B cell (primary cell): ENCODE results near the gene KCNH3. TPM values are rescaled to one million over a fixed set of nuclear protein-coding genes. Genes with fewer than 3 reads are reported as not detected.

ENCODE experiments used
- ATAC-seq: fragments of 200-7000 bp; cut with Tn5 transposase; one replicate; pipeline ENCODE4 v1.10.0; 2021; ENCODE audit warnings: low read depth, mild to moderate bottlenecking, moderate number of reproducible peaks, moderate library complexity
- CTCF ChIA-PET: fragments of 350-600 bp; sonication (Branson Sonifier 250); formaldehyde crosslinking; loops from one replicate; lab custom pipeline; 2021; ENCODE audit warnings: antibody characterized with exemption, inconsistent platforms; lab: Charles Lee
- POLR2A ChIA-PET: fragments of 350-600 bp; sonication (Branson Sonifier 250); formaldehyde crosslinking; loops from one replicate; lab custom pipeline; 2021; ENCODE audit warnings: antibody characterized with exemption; lab: Charles Lee
- DNase-seq: peaks from one replicate; pipeline ENCODE4 v3.0.0; 2013
- H2AFZ ChIP-seq: 2 replicates; pipeline ENCODE4 v1.6.1; 2012; ENCODE audit warnings: mild to moderate bottlenecking, low read depth, low read length; ENCODE audit not compliant: insufficient read depth, poor library complexity, severe bottlenecking
- H3K27ac ChIP-seq, 2 donors: 1 replicate in 1 of 2; 2 replicates in 1 of 2; pipeline ENCODE4 v1.5.1; 2012 to 2013; ENCODE audit warnings: low read length in 2 of 2, mild to moderate bottlenecking in 2 of 2, moderate library complexity in 1 of 2
- H3K27me3 ChIP-seq, 4 experiments: fragments of 200-600 bp in 1 of 4; sonication (generic) in 1 of 4; replicated peaks in 1 of 4; 1 replicate in 2 of 4; 2 replicates in 2 of 4; pipeline versions ENCODE4 v1.6.1 to v1.7.0; 2013 to 2016; ENCODE audit warnings: low read length in 3 of 4, mild to moderate bottlenecking in 2 of 4, mixed read lengths in 1 of 4, moderate library complexity in 1 of 4; ENCODE audit not compliant: insufficient read depth in 4 of 4, control insufficient read depth in 3 of 4; ENCODE audit errors: control extremely low read depth in 1 of 4
- H3K36me3 ChIP-seq, 2 experiments: replicated peaks in 1 of 2; 1 replicate in 1 of 2; 2 replicates in 1 of 2; pipeline versions ENCODE4 v1.6.1 to v1.7.1; 2013; ENCODE audit warnings: low read length in 1 of 2; ENCODE audit not compliant: insufficient read depth in 2 of 2, control insufficient read depth in 1 of 2; ENCODE audit errors: control extremely low read depth in 1 of 2, extremely low read depth in 1 of 2
- H3K4me1 ChIP-seq, 2 donors: fragments of 200-600 bp in 1 of 2; sonication (generic) in 1 of 2; 1 replicate in 1 of 2; 2 replicates in 1 of 2; pipeline versions ENCODE4 v1.5.1 to v1.6.1; 2013 to 2017; ENCODE audit warnings: low read length in 2 of 2; ENCODE audit not compliant: control insufficient read depth in 2 of 2, insufficient read depth in 2 of 2
- H3K4me2 ChIP-seq: replicated peaks from 2 replicates; pipeline ENCODE3; 2012; ENCODE audit warnings: mild to moderate bottlenecking, low read depth, low read length; ENCODE audit not compliant: poor library complexity, severe bottlenecking
- H3K4me3 ChIP-seq, 5 experiments: fragments of 200-600 bp in 1 of 5; sonication (generic) in 1 of 5; 1 replicate in 3 of 5; 2 replicates in 2 of 5; pipeline versions ENCODE4 v1.5.1 to v1.7.0; 2011 to 2016; ENCODE audit warnings: low read length in 4 of 5, mild to moderate bottlenecking in 4 of 5, low read depth in 2 of 5, control low read depth in 1 of 5, moderate library complexity in 1 of 5; ENCODE audit not compliant: insufficient read depth in 1 of 5; ENCODE audit errors: control extremely low read depth in 1 of 5, extremely low read depth in 1 of 5
- H3K79me2 ChIP-seq: fragments of 200-600 bp; sonication (generic); one replicate; pipeline ENCODE4 v1.6.0; 2016; ENCODE audit warnings: low read length; ENCODE audit not compliant: control insufficient read depth, insufficient read depth
- H3K9ac ChIP-seq: fragments of 200-600 bp; sonication (generic); 2 replicates; pipeline ENCODE4 v1.6.1; 2017; ENCODE audit warnings: mild to moderate bottlenecking, low read length, moderate library complexity
- H3K9me3 ChIP-seq, 3 donors: one replicate each; pipeline versions ENCODE4 v1.6.1 to v1.7.1; 2013; ENCODE audit warnings: low read length in 2 of 3; ENCODE audit not compliant: control insufficient read depth in 2 of 3, insufficient read depth in 1 of 3; ENCODE audit errors: control extremely low read depth in 1 of 3
- H4K20me1 ChIP-seq: 2 replicates; pipeline ENCODE4 v1.6.0; 2012; ENCODE audit warnings: mild to moderate bottlenecking, low read length; ENCODE audit not compliant: insufficient read depth, control insufficient read depth, poor library complexity, severe bottlenecking
- H3K27ac Mint-ChIP-seq: one replicate; pipeline ENCODE4 v1.8.0; 2021; ENCODE audit warnings: mixed read lengths
- H3K27me3 Mint-ChIP-seq: one replicate; pipeline ENCODE4 v1.8.0; 2021; ENCODE audit warnings: mixed read lengths
- H3K4me1 Mint-ChIP-seq: one replicate; pipeline ENCODE4 v1.8.0; 2021; ENCODE audit warnings: mixed read lengths
- H3K4me3 Mint-ChIP-seq: one replicate; pipeline ENCODE4 v1.8.0; 2021; ENCODE audit warnings: mixed read lengths
- H3K9me3 Mint-ChIP-seq: one replicate; pipeline ENCODE4 v1.8.0; 2022; ENCODE audit warnings: mixed read lengths; ENCODE audit not compliant: insufficient read depth
- CTCF ChIP-seq: fragments of 200-600 bp; IDR thresholded peaks from one replicate; pipeline ENCODE4 v1.8.0; 2022; ENCODE audit warnings: antibody characterized with exemption, mild to moderate bottlenecking
- EZH2 ChIP-seq: IDR thresholded peaks from 2 replicates; pipeline ENCODE4 v1.6.1; 2012; ENCODE audit warnings: borderline replicate concordance, low read depth, mild to moderate bottlenecking, moderate library complexity, low read length; ENCODE audit not compliant: insufficient read depth, poor library complexity, severe bottlenecking
- WGBS: methylation state at CpG from one replicate; pipeline ENCODE4 v1.1.5; 2013; ENCODE audit warnings: missing lambda C conversion rate; ENCODE audit not compliant: insufficient coverage; 5-methylcytosine and 5-hydroxymethylcytosine counted together
- intact Hi-C: fragments of 100-400 bp; cut with micrococcal nuclease; formaldehyde crosslinking; loops from one replicate; pipeline ENCODE4 v1.10.0; 2022
- polyA plus RNA-seq: library from polyadenylated mRNA; depleted of rRNA; stranded (reverse); fragments of >200 nt; gene quantifications from 2 replicates; pipeline ENCODE4 v1.2.3, GENCODE V29; 2012
- total RNA-seq, 2 donors: library from RNA; stranded (reverse); fragments of 120-200 nt in 1 of 2; gene quantifications; 1 replicate in 1 of 2; 2 replicates in 1 of 2; pipeline versions ENCODE4 v1.2.3 to v1.2.4, GENCODE V29; 2013 to 2022

The KCNH3 gene
- total and polyA plus RNA-seq, 2 donors (not counting 1 experiment from before 2014, with no cell fraction given) = 0.49 to 0.54 TPM

DNA sequence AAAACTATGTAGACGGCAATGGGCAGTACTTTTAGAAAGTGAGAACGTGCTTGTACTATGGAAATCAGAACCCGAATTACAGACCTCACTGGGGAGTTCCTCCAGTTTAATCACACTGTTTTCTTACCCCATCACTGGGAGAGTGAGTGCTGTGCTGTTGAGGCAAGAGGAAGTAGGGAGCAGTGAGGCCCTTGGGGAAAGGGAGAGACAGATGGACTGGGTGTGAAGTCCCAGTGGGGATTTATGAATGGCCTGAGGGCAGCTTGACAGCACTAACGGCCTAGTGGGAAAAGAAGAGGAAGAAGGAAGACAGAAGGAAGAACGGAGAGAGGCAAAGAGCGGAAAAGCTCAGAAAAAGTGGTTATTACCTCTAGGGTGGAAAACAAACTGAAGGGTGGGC lies 23.4 kb downstream of the KCNH3 start:
- Histone ChIP-seq H3K79me2 (peaks cover 18% of the 10 kb centered on the region), H2AFZ (no peak overlapping the region), H3K27ac (no peak overlapping the region), H3K27me3 (no peaks in the 10 kb centered on the region), H3K9ac (no peak overlapping the region), H4K20me1 (peaks cover 34% of the 10 kb centered on the region), H3K4me1 (peaks cover 9 to 11% of the 10 kb centered on the region in 2 donors), H3K9me3 (no peaks in the 10 kb centered on the region), H3K4me3 (no peak overlapping the region), H3K36me3 (peaks cover 0 to 82% of the 10 kb centered on the region in 2 experiments), H3K4me2 (no peak overlapping the region)
- 92% methylated on average over 4 of the region's 6 CpGs for WGBS
- CTCF ChIA-PET = interaction anchor here (1.4 kb wide), 1 partner anchor 146 kb away, joined by 3 read pairs; no protein-coding TSS in a partner anchor
- no peak for TF ChIP-seq EZH2
- no peak for TF ChIP-seq CTCF
- DNase-seq (no peak), ATAC-seq (no peak)
- no peaks in the 10 kb centered on the region for H3K27me3 Mint-ChIP-seq
- intact Hi-C loops = no loop called here
- no peaks in the 10 kb centered on the region for H3K9me3 Mint-ChIP-seq
- POLR2A ChIA-PET = no interaction called here
- H3K4me1 Mint-ChIP-seq = peaks cover 4% of the 10 kb centered on the region
- no peak overlapping the region for H3K4me3 Mint-ChIP-seq
- no peak overlapping the region for H3K27ac Mint-ChIP-seq

DNA sequence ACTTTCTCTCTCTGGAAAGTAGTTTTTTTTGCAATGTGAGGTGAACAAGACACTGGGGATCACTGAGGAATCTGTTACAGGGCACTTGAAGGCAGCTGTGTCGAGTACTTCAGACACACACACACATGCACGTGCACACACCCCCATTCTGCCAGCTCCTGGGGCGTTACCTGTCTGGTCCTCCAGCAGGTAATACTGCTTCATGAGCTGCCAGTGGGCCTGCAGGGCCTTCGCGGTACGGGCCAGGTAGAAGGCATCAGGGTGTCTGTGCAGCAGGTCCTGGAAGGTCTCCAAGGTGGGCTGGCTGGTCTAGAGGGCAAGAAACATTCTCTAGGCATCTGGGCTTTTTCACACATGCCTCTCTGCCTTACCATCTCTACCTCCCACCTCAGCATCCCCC lies 24.0 kb downstream of the KCNH3 start:
- H3K4me1 Mint-ChIP-seq = peaks cover 9% of the 10 kb centered on the region
- POLR2A ChIA-PET = no interaction called here
- Histone ChIP-seq H3K4me2 (no peak overlapping the region), H3K36me3 (peaks cover 0 to 76% of the 10 kb centered on the region in 2 experiments), H3K4me1 (peaks cover 10 to 14% of the 10 kb centered on the region in 2 donors), H2AFZ (no peak overlapping the region), H3K27ac (no peak overlapping the region), H3K9me3 (no peaks in the 10 kb centered on the region), H4K20me1 (peaks cover 35% of the 10 kb centered on the region), H3K79me2 (peaks cover 24% of the 10 kb centered on the region), H3K9ac (no peak overlapping the region), H3K27me3 (no peaks in the 10 kb centered on the region), H3K4me3 (no peak overlapping the region)
- no peaks in the 10 kb centered on the region for H3K9me3 Mint-ChIP-seq
- CTCF ChIA-PET = interaction anchor here (1.4 kb wide), 1 partner anchor 146 kb away, joined by 3 read pairs; no protein-coding TSS in a partner anchor
- DNase-seq (no peak), ATAC-seq (no peak)
- H3K27ac Mint-ChIP-seq = no peak overlapping the region
- TF ChIP-seq CTCF (no peak), EZH2 (no peak)
- H3K27me3 Mint-ChIP-seq = no peaks in the 10 kb centered on the region
- intact Hi-C loops = no loop called here
- WGBS = 96% methylated on average over 6 of the region's 6 CpGs
- H3K4me3 Mint-ChIP-seq = no peak overlapping the region
